Prostate gland (tissue), 2 donors: ENCODE data around the gene ARRB1. TPM values are rescaled to one million over a fixed set of nuclear protein-coding genes. Genes with fewer than 3 reads are reported as not detected.
"Not testable (repeated sequence)": the region's sequence is repeated elsewhere in the genome, so short reads cannot be mapped to it uniquely, and the experiment has no call there.

Experiments used
- DNase-seq: peaks from one replicate; pipeline ENCODE4 v3.0.0-alpha.2; 2019; ENCODE audit warnings: low spot score
- H3K27ac ChIP-seq, 2 donors: fragments of 200-600 bp; sonication (generic); 2 replicates each; pipeline ENCODE4 v1.5.1; 2017 to 2019
- H3K27me3 ChIP-seq: fragments of 200-600 bp; sonication (generic); replicated peaks from 2 replicates; pipeline ENCODE4 v1.5.1; 2019; ENCODE audit not compliant: insufficient read depth
- H3K36me3 ChIP-seq, 2 donors: fragments of 200-600 bp; sonication (generic); 1 replicate in 1 of 2; 2 replicates in 1 of 2; pipeline versions ENCODE4 v1.5.1 to v1.8.1; 2017 to 2019
- H3K4me1 ChIP-seq: fragments of 200-600 bp; sonication (generic); replicated peaks from 2 replicates; pipeline ENCODE4 v1.5.1; 2019
- H3K4me3 ChIP-seq, 2 donors: fragments of 200-600 bp; sonication (generic); 2 replicates each; pipeline ENCODE4 v1.5.1; 2017 to 2019
- H3K9me3 ChIP-seq: fragments of 200-600 bp; sonication (generic); 2 replicates; pipeline ENCODE4 v1.5.1; 2017
- CTCF ChIP-seq, 4 experiments: fragments of 200-600 bp in 2 of 4; fragments of 450-650 bp in 2 of 4; sonication (generic) in 2 of 4; IDR thresholded peaks; 1 replicate in 3 of 4; 2 replicates in 1 of 4; pipeline ENCODE4 v1.5.1; 2016 to 2019; ENCODE audit warnings: antibody characterized with exemption in 4 of 4, mild to moderate bottlenecking in 2 of 4, moderate library complexity in 2 of 4
- POLR2A ChIP-seq: fragments of 450-650 bp; IDR thresholded peaks from one replicate; pipeline ENCODE4 v1.6.1; 2016; ENCODE audit warnings: antibody characterized with exemption, mild to moderate bottlenecking
- POLR2AphosphoS5 ChIP-seq: sonication (generic); formaldehyde crosslinking; IDR thresholded peaks from one replicate; pipeline ENCODE4 v1.6.1; 2017; ENCODE audit warnings: antibody characterized with exemption
- WGBS: methylation state at CpG from one replicate; pipeline ENCODE4 v1.1.5; 2018; 5-methylcytosine and 5-hydroxymethylcytosine counted together
- intact Hi-C: fragments of 100-400 bp; cut with DNase I; formaldehyde crosslinking; loops from one replicate; pipeline ENCODE4 v1.14.2; 2022
- total RNA-seq, 2 donors: library from RNA; depleted of rRNA; stranded (reverse); fragments of >200 nt; gene quantifications; one replicate each; pipeline ENCODE4 v1.1.0, GENCODE V29; 2016

Gene ARRB1
- total RNA-seq, 2 donors from 2014 or later, result 31.9 to 64.7 TPM

GRCh38 chr11:75277211-75277805 is 74.2 kb downstream of the ARRB1 start:
- intact Hi-C loops, result no loop called here
- Histone ChIP-seq H3K4me1 (no peaks in the 10 kb centered on the region), H3K4me3 (no peak overlapping the region), H3K27me3 (no peaks in the 10 kb centered on the region), H3K27ac (no peak overlapping the region), H3K36me3 (peaks cover 4 to 11% of the 10 kb centered on the region in 2 donors), H3K9me3 (no peaks in the 10 kb centered on the region)
- TF ChIP-seq POLR2AphosphoS5 (no peak), CTCF (IDR thresholded peaks at IDR 0.05) (no peak), POLR2A (no peak)
- 92% methylated on average over 11 of the region's 11 CpGs for WGBS
- no peak for DNase-seq

GRCh38 chr11:75276686-75277085 is 74.8 kb downstream of the ARRB1 start:
- no peak for DNase-seq
- H3K4me3 ChIP-seq, result no peak overlapping the region
- intact Hi-C loops, result no loop called here
- no peaks in the 10 kb centered on the region for H3K4me1 ChIP-seq
- no peak overlapping the region for H3K27ac ChIP-seq
- TF ChIP-seq CTCF (IDR thresholded peaks at IDR 0.05) (no peak), POLR2A (no peak), POLR2AphosphoS5 (no peak)
- H3K27me3 ChIP-seq, result no peaks in the 10 kb centered on the region
- no peaks in the 10 kb centered on the region for H3K9me3 ChIP-seq
- 58% methylated on average over 6 of the region's 6 CpGs for WGBS
- peaks cover 4 to 11% of the 10 kb centered on the region in 2 donors for H3K36me3 ChIP-seq

DNA sequence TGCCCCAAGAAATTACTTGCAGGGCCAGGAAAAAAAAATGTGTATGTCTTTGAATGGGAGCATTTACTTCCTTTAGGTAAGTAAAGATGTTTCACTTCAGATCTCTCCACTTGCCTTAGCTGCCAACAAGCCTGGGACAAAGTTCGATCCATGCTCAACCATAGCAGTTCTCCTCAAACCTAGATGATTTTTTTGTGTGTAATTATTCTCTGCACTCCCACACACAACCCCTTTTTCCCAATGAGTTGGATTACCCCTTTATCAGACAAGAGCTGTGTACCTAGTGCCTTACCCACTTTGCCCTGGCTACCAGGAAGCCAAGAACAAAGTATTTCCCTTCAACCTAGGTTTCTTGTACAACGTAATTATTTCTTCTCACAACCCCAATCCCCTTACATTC is 75.3 kb downstream of the ARRB1 start:
- no peak for DNase-seq
- Histone ChIP-seq H3K36me3 (peaks cover 4 to 11% of the 10 kb centered on the region in 2 donors), H3K27me3 (no peaks in the 10 kb centered on the region), H3K4me1 (no peaks in the 10 kb centered on the region), H3K4me3 (no peak overlapping the region), H3K27ac (no peak overlapping the region), H3K9me3 (no peaks in the 10 kb centered on the region)
- no peak for TF ChIP-seq CTCF (IDR thresholded peaks at IDR 0.05)
- TF ChIP-seq POLR2A, result no peak
- TF ChIP-seq POLR2AphosphoS5, result no peak
- 75% methylated on average over 2 of the region's 2 CpGs for WGBS
- intact Hi-C loops, result no loop called here

GRCh38 chr11:75275581-75275980 is 75.9 kb downstream of the ARRB1 start:
- Histone ChIP-seq H3K4me1 (no peaks in the 10 kb centered on the region), H3K27ac (no peak overlapping the region), H3K27me3 (no peaks in the 10 kb centered on the region), H3K9me3 (no peaks in the 10 kb centered on the region), H3K36me3 (peaks cover 4 to 11% of the 10 kb centered on the region in 2 donors), H3K4me3 (no peak overlapping the region)
- 79% methylated on average over 6 of the region's 6 CpGs for WGBS
- DNase-seq, result no peak
- intact Hi-C loops, result no loop called here
- TF ChIP-seq POLR2A, result no peak
- TF ChIP-seq CTCF (IDR thresholded peaks at IDR 0.05), result no peak
- no peak for TF ChIP-seq POLR2AphosphoS5

- H3K9me3 ChIP-seq, H3K27me3 ChIP-seq, H3K4me3 ChIP-seq, DNase-seq, intact Hi-C loops, H3K4me1 ChIP-seq, H3K27ac ChIP-seq: not testable (repeated sequence)
- WGBS, result 77% methylated on average over 3 of the region's 3 CpGs
- peaks cover 4 to 11% of the 10 kb centered on the region in 2 donors for H3K36me3 ChIP-seq
Observed at GRCh38 chr11:75274716-75275115, 76.7 kb downstream of the ARRB1 start.
